A549 (cell line): Measurements from ENCODE around the gene AADACL4. TPM values are rescaled to one million over a fixed set of nuclear protein-coding genes. Genes with fewer than 3 reads are reported as not detected.
A peak's percentile ranks its signal among the peaks of the same experiment; 100 is the strongest.
"Not testable (repeated sequence)": the region's sequence is repeated elsewhere in the genome, so short reads cannot be mapped to it uniquely, and the experiment has no call there.

Experiments
- ATAC-seq, 2 experiments: fragments of 200-7000 bp in 1 of 2; fragments of >200 bp in 1 of 2; cut with Nextera tagmentation in 1 of 2; cut with Tn5 transposase in 1 of 2; 3 replicates each; pipeline versions ENCODE4 v1.8.0 to v1.9.1; 2018 to 2020; ENCODE audit warnings: mild to moderate bottlenecking in 1 of 2, moderate library complexity in 1 of 2
- CTCF ChIA-PET: fragments of 300-600 bp; sonication (Branson Sonifier 250); formaldehyde crosslinking; extraction: SDS; loops from one replicate; lab custom pipeline; 2021; ENCODE audit warnings: antibody characterized with exemption, inconsistent platforms; lab: Yijun Ruan, JAX
- POLR2A ChIA-PET: fragments of 350-600 bp; formaldehyde crosslinking; extraction: SDS; loops from one replicate; lab custom pipeline; 2021; ENCODE audit warnings: antibody characterized with exemption, inconsistent platforms; lab: Yijun Ruan, JAX
- DNase-seq, 2 experiments: peaks; one replicate each; pipeline versions ENCODE4 v3.0.0 to v3.0.0-alpha.2; 2011 to 2016; ENCODE audit warnings: low read depth in 1 of 2, low spot score in 1 of 2
- FAIRE-seq: peaks from 2 replicates; lab custom pipeline; 2011; peaks lifted over from hg19 to GRCh38; lab: Jason Lieb, UNC
- H3K27ac ChIP-seq, 2 experiments: fragments of >200 bp; sonication (Bioruptor Twin); formaldehyde crosslinking; 3 replicates each; pipeline ENCODE4 v1.5.1; 2016 to 2017
- H3K4me1 ChIP-seq: fragments of >200 bp; sonication (Bioruptor Twin); formaldehyde crosslinking; 3 replicates; pipeline ENCODE4 v1.6.1; 2016
- H3K4me2 ChIP-seq: fragments of >200 bp; sonication (Bioruptor Twin); formaldehyde crosslinking; 3 replicates; pipeline ENCODE4 v1.6.1; 2016
- H3K4me3 ChIP-seq: fragments of >200 bp; sonication (Bioruptor Twin); formaldehyde crosslinking; 3 replicates; pipeline ENCODE4 v1.5.1; 2016
- H3K9me3 ChIP-seq: fragments of >200 bp; sonication (Bioruptor Twin); formaldehyde crosslinking; 3 replicates; pipeline ENCODE4 v1.6.1; 2016
- CHD4 ChIP-seq: fragments of 200-600 bp; sonication (generic); IDR thresholded peaks from 2 replicates; pipeline ENCODE4 v1.6.1; 2016; ENCODE audit warnings: antibody characterized with exemption, mild to moderate bottlenecking, borderline replicate concordance
- FOSL2 ChIP-seq, 2 experiments: fragments of 450-650 bp in 1 of 2; fragments of >200 bp in 1 of 2; sonication (Bioruptor Twin) in 1 of 2; formaldehyde crosslinking; IDR thresholded peaks; 2 replicates each; pipeline versions ENCODE4 v1.5.0 to v1.6.1; 2016 to 2020; ENCODE audit warnings: mild to moderate bottlenecking in 1 of 2, moderate library complexity in 1 of 2
- FOXS1 ChIP-seq: fragments of 250-450 bp; sonication (Bioruptor Pico); IDR thresholded peaks from 2 replicates; pipeline ENCODE4 v1.5.0; 2020; ENCODE audit warnings: mild to moderate bottlenecking, moderate library complexity
- HDAC2 ChIP-seq: fragments of 200-600 bp; sonication (generic); IDR thresholded peaks from 2 replicates; pipeline ENCODE4 v1.6.1; 2016
- HEYL ChIP-seq: fragments of 250-450 bp; sonication (Bioruptor Pico); IDR thresholded peaks from 2 replicates; pipeline ENCODE4 v1.8.0; 2021; ENCODE audit warnings: mild to moderate bottlenecking, moderate library complexity
- HOXA7 ChIP-seq: fragments of 250-450 bp; sonication (Bioruptor Pico); IDR thresholded peaks from 2 replicates; pipeline ENCODE4 v1.5.0; 2020; ENCODE audit warnings: mild to moderate bottlenecking, moderate library complexity
- HOXB5 ChIP-seq: fragments of 250-450 bp; sonication (Bioruptor Pico); IDR thresholded peaks from 2 replicates; pipeline ENCODE4 v1.5.0; 2020; ENCODE audit warnings: mild to moderate bottlenecking, moderate library complexity
- JUN ChIP-seq, 2 experiments: fragments of >200 bp; sonication (Bioruptor Twin); formaldehyde crosslinking; IDR thresholded peaks; 2 replicates in 1 of 2; 3 replicates in 1 of 2; pipeline ENCODE4 v1.6.1; 2016 to 2017
- JUNB ChIP-seq: fragments of >200 bp; sonication (Bioruptor Twin); formaldehyde crosslinking; IDR thresholded peaks from 2 replicates; pipeline ENCODE4 v1.6.1; 2016
- NPAS2 ChIP-seq: fragments of 250-450 bp; sonication (Bioruptor Pico); IDR thresholded peaks from 2 replicates; pipeline ENCODE4 v1.8.0; 2022; ENCODE audit warnings: mild to moderate bottlenecking, moderate library complexity, borderline replicate concordance
- RAD21 ChIP-seq, 2 experiments: fragments of >200 bp in 1 of 2; sonication (Bioruptor Twin) in 1 of 2; formaldehyde crosslinking in 1 of 2; IDR thresholded peaks in 1 of 2; conservative IDR thresholded peaks in 1 of 2; 2 replicates in 1 of 2; 3 replicates in 1 of 2; pipeline ENCODE4 v1.6.1; 2012 to 2018; ENCODE audit warnings: inconsistent platforms in 1 of 2
- RARB ChIP-seq: fragments of 250-450 bp; sonication (Bioruptor Pico); IDR thresholded peaks from 2 replicates; pipeline ENCODE4 v1.8.0; 2021; ENCODE audit warnings: mild to moderate bottlenecking, moderate library complexity
- SMC3 ChIP-seq: fragments of >200 bp; sonication (Bioruptor Twin); formaldehyde crosslinking; IDR thresholded peaks from 3 replicates; pipeline ENCODE4 v1.6.1; 2018; ENCODE audit warnings: inconsistent platforms
- TFCP2L1 ChIP-seq: fragments of 250-450 bp; sonication (Bioruptor Pico); IDR thresholded peaks from 2 replicates; pipeline ENCODE4 v1.5.0; 2021; ENCODE audit warnings: mild to moderate bottlenecking
- WGBS: methylation state at CpG from one replicate; pipeline ENCODE4 v1.1.6; 2017; ENCODE audit errors: missing lambda C conversion rate; 5-methylcytosine and 5-hydroxymethylcytosine counted together
- polyA plus RNA-seq, 4 experiments: library from polyadenylated mRNA; depleted of rRNA in 3 of 4; stranded (reverse); fragments of >200 nt; fragmentation: RNase III in 1 of 4; extraction: RNeasy Plus Mini Kit Qiagen cat#74134 plus additional on column Dnase treatment in 1 of 4; gene quantifications; 2 replicates in 3 of 4; 3 replicates in 1 of 4; pipeline ENCODE4 v1.2.3, GENCODE V29; 2011 to 2017
- TF ChIP-seq, protein P1 (sequence below): IDR thresholded peaks from 2 replicates; pipeline ENCODE4 v1.6.1; 2012; ENCODE audit warnings: low read depth, borderline replicate concordance
- TF ChIP-seq, protein P2 (sequence below): fragments of 250-450 bp; sonication (Bioruptor Pico); IDR thresholded peaks from 2 replicates; pipeline ENCODE4 v1.5.0; 2021; ENCODE audit warnings: mild to moderate bottlenecking, moderate library complexity, borderline replicate concordance
- TF ChIP-seq, protein P3 (sequence below): fragments of 200-600 bp; sonication (generic); IDR thresholded peaks from 2 replicates; pipeline ENCODE4 v1.6.1; 2016; ENCODE audit warnings: antibody characterized with exemption, mild to moderate bottlenecking, moderate library complexity
- TF ChIP-seq, protein P4 (sequence below): fragments of >200 bp; sonication (Bioruptor Twin); formaldehyde crosslinking; IDR thresholded peaks from 3 replicates; pipeline ENCODE4 v1.5.1; 2016

Gene AADACL4
- polyA plus RNA-seq, 2 of the 4 experiments (the other 2 are of a cell fraction), result not detected

GRCh38 chr1:12657060-12657884 lies 13.4 kb downstream of the AADACL4 start:
- DNase-seq (no peak), ATAC-seq (no peak), FAIRE-seq (no peak)
- Histone ChIP-seq H3K4me1 (0 out of 3 replicates have a peak, but pooled peaks cover 4% of the 10 kb centered on the region), H3K27ac (no peak overlapping the region), H3K4me3 (no peak overlapping the region), H3K4me2 (no peak overlapping the region), H3K9me3 (no peaks in the 10 kb centered on the region)
- no peak for TF ChIP-seq NPAS2 (CRISPR knock-in tag)
- TF ChIP-seq SMC3, result no peak
- TF ChIP-seq, protein P1, sequence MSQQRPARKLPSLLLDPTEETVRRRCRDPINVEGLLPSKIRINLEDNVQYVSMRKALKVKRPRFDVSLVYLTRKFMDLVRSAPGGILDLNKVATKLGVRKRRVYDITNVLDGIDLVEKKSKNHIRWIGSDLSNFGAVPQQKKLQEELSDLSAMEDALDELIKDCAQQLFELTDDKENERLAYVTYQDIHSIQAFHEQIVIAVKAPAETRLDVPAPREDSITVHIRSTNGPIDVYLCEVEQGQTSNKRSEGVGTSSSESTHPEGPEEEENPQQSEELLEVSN, result no peak
- no peak for TF ChIP-seq JUN (IDR thresholded peaks at IDR 0.05)
- no peak for TF ChIP-seq FOXS1 (CRISPR knock-in tag)
- TF ChIP-seq, protein P2, sequence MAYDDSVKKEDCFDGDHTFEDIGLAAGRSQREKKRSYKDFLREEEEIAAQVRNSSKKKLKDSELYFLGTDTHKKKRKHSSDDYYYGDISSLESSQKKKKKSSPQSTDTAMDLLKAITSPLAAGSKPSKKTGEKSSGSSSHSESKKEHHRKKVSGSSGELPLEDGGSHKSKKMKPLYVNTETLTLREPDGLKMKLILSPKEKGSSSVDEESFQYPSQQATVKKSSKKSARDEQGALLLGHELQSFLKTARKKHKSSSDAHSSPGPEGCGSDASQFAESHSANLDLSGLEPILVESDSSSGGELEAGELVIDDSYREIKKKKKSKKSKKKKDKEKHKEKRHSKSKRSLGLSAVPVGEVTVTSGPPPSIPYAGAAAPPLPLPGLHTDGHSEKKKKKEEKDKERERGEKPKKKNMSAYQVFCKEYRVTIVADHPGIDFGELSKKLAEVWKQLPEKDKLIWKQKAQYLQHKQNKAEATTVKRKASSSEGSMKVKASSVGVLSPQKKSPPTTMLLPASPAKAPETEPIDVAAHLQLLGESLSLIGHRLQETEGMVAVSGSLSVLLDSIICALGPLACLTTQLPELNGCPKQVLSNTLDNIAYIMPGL, result no peak
- CTCF ChIA-PET, result interaction anchor here (0.7 to 5.1 kb wide), 12 partner anchors 8 to 384 kb away, joined by 3 to 57 read pairs (median 10); no protein-coding TSS in a partner anchor
- POLR2A ChIA-PET, result no interaction called here
- 89% methylated on average over 12 of the region's 13 CpGs for WGBS

DNA sequence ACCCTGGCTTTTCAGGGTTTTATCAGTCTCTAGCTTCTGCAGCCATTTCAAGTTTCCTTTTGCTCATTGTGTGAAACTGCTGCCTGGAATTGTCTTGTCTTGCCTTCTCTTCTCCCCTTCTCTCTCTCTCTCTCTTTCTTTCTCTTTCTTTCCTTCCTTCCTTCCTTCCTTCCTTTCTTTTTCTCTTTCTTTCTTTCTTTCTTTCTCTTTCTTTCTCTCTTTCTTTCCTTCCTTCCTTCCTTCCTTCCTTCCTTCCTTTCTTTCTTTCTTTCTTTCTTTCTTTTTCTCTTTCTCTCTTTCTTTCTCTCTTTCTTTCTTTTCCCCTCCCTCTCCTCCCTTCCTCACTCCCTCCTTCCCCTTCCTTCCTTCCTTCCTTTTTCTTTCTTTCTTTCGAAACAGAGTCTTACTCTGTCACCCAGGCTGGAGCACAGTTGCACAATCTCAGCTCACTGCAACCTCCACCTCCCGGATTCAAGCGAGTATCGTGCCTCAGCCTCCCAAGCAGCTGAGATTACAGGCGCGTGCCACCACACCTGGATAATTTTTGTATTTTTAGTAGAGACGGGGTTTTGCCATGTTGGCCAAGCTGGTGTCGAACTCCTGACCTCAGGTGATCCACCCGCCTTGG lies 14.1 kb downstream of the AADACL4 start:
- not testable (repeated sequence) for H3K9me3 ChIP-seq, ATAC-seq, H3K4me1 ChIP-seq, H3K4me3 ChIP-seq, H3K4me2 ChIP-seq, DNase-seq, FAIRE-seq
- peak overlapping the region in 1 of 2 experiments; percentile 61; a peak in 2 of 6 replicates for H3K27ac ChIP-seq
- ChIA-PET CTCF (interaction anchor here (0.8 to 5.1 kb wide), 27 partner anchors 9 to 403 kb away, joined by 3 to 57 read pairs (median 4); partner anchors contain the start of gene AADACL4), POLR2A (interaction anchor here (0.7 kb wide), 1 partner anchor 36 kb away, joined by 4 read pairs; no protein-coding TSS in a partner anchor)
- WGBS, result 84% methylated on average over 9 of the region's 9 CpGs

DNA sequence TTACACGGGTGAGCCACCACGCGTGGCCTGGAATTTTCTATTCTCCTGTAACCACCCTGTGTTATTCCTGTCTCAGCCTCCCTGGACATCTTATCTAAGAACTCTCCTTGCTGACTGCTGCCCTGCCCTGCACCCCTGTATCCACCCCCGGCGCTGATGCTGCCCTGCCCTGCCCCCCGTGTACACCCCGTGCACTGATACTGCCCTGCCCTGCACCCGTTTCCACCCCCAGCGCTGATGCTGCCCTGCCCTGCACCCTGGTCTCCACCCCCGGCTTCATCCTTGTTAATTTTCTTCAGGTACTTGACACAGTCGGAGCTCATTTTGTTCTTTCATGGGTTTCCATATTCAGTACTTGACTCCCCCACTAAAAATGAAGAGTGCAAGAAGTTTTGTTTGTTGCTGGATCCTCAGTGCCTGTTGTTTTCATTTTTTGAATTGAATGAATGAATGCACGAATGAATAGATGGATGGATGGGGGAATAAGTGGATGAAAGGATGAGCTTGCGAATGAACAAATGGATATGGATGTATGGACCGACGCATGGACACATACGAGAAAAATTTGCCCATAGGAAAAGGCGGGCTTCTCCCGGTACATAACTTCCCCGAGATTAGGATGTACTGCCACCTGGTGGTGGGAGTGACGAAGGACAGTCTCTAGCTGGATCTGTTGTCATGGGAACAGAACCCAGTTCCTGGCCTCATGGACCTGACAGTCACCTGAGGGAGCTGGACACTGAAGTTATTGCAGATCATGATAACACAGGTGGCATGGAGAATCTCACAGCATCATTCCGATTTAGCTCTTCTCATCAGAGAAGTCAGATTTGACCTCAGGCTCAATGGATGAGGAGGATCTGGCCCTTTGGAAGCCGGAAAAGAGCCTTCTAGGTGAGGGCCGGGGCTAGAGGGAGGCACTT lies 14.9 kb downstream of the AADACL4 start:
- DNase-seq (peak; percentile 81 to 93), ATAC-seq (peak; percentile 91 to 96), FAIRE-seq (no peak)
- Histone ChIP-seq H3K4me2 (peak overlapping the region; percentile 69), H3K9me3 (peaks cover 2% of the 10 kb centered on the region; the same call in 1 of the 3 replicates), H3K27ac (peak overlapping the region in 1 of 2 experiments; percentile 61; a peak in 3 of 6 replicates), H3K4me3 (no peak overlapping the region), H3K4me1 (0 out of 3 replicates have a peak, but pooled peaks cover 4% of the 10 kb centered on the region)
- WGBS, result 38% methylated on average over 20 of the region's 23 CpGs
- POLR2A ChIA-PET, result interaction anchor here (0.7 to 1.2 kb wide), 4 partner anchors 37 to 62 kb away, joined by 3 to 8 read pairs (median 4); partner anchors contain the start of gene DHRS3
- CTCF ChIA-PET, result interaction anchor here (0.6 to 5.1 kb wide), 51 partner anchors 9 to 534 kb away, joined by 3 to 57 read pairs (median 4); partner anchors contain the start of gene AADACL4
- TF ChIP-seq FOSL2 (IDR thresholded peaks at IDR 0.05), result no peak
- TF ChIP-seq FOSL2 (CRISPR knock-in tag; IDR thresholded peaks at IDR 0.05), result no peak
- no peak for TF ChIP-seq NPAS2 (CRISPR knock-in tag)
- TF ChIP-seq SMC3, result peak; percentile 85
- TF ChIP-seq, protein P3, sequence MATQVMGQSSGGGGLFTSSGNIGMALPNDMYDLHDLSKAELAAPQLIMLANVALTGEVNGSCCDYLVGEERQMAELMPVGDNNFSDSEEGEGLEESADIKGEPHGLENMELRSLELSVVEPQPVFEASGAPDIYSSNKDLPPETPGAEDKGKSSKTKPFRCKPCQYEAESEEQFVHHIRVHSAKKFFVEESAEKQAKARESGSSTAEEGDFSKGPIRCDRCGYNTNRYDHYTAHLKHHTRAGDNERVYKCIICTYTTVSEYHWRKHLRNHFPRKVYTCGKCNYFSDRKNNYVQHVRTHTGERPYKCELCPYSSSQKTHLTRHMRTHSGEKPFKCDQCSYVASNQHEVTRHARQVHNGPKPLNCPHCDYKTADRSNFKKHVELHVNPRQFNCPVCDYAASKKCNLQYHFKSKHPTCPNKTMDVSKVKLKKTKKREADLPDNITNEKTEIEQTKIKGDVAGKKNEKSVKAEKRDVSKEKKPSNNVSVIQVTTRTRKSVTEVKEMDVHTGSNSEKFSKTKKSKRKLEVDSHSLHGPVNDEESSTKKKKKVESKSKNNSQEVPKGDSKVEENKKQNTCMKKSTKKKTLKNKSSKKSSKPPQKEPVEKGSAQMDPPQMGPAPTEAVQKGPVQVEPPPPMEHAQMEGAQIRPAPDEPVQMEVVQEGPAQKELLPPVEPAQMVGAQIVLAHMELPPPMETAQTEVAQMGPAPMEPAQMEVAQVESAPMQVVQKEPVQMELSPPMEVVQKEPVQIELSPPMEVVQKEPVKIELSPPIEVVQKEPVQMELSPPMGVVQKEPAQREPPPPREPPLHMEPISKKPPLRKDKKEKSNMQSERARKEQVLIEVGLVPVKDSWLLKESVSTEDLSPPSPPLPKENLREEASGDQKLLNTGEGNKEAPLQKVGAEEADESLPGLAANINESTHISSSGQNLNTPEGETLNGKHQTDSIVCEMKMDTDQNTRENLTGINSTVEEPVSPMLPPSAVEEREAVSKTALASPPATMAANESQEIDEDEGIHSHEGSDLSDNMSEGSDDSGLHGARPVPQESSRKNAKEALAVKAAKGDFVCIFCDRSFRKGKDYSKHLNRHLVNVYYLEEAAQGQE, result no peak
- TF ChIP-seq RARB (CRISPR knock-in tag), result no peak
- TF ChIP-seq, protein P4, sequence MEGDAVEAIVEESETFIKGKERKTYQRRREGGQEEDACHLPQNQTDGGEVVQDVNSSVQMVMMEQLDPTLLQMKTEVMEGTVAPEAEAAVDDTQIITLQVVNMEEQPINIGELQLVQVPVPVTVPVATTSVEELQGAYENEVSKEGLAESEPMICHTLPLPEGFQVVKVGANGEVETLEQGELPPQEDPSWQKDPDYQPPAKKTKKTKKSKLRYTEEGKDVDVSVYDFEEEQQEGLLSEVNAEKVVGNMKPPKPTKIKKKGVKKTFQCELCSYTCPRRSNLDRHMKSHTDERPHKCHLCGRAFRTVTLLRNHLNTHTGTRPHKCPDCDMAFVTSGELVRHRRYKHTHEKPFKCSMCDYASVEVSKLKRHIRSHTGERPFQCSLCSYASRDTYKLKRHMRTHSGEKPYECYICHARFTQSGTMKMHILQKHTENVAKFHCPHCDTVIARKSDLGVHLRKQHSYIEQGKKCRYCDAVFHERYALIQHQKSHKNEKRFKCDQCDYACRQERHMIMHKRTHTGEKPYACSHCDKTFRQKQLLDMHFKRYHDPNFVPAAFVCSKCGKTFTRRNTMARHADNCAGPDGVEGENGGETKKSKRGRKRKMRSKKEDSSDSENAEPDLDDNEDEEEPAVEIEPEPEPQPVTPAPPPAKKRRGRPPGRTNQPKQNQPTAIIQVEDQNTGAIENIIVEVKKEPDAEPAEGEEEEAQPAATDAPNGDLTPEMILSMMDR, result peak; percentile 78
- no peak for TF ChIP-seq HEYL
- no peak for TF ChIP-seq CHD4
- no peak for TF ChIP-seq HOXB5
- no peak for TF ChIP-seq HOXA7
- TF ChIP-seq RAD21 (conservative IDR thresholded peaks at IDR 0.05 in 1 of 2, IDR thresholded peaks at IDR 0.05 in 1 of 2), result peak; percentile 86 to 91
- no peak for TF ChIP-seq JUNB
- TF ChIP-seq TFCP2L1 (CRISPR knock-in tag), result no peak
- TF ChIP-seq HDAC2, result no peak
